Renal cortex interstitium (tissue), 11 donors: ENCODE results near the gene FRMD3. TPM values are rescaled to one million over a fixed set of nuclear protein-coding genes. Genes with fewer than 3 reads are reported as not detected.

Experiments
- DNase-seq, 11 donors: peaks; one replicate each; pipeline ENCODE4 v3.0.0-alpha.2; 2013; ENCODE audit warnings: low read depth in 9 of 11, low spot score in 4 of 11; ENCODE audit errors: extremely low read depth in 1 of 11
- polyA plus RNA-seq, 3 donors: library from polyadenylated mRNA; unstranded; fragments of 120-200 nt; gene quantifications; one replicate each; pipeline ENCODE4 v1.2.1, GENCODE V29; 2013; ENCODE audit not compliant: insufficient read length in 3 of 3

The FRMD3 gene
- polyA plus RNA-seq, 3 donors: 16.8 to 23.3 (median 21.8) TPM

DNA sequence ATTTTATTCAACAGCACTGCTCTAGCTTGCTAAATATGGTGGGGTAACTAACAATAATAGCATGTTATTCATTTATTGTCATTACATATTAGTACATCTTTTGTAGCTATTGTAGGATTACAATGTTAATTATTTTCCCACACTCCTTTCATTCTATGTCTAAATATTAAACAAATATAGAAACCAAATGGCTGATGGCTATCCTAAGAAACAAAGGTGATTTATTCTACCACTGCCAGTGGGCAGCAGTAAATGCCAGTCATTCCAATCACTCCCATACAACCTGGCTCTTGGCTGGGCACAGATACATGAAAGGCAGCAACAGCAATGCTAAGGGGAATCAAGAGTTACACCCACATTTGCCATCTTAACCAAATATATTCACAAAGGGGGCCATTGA, 84.1 kb downstream of the FRMD3 start:
- DNase-seq: no peak

GRCh38 chr9:83451308-83451707, 86.9 kb downstream of the FRMD3 start:
- no peak for DNase-seq

DNA sequence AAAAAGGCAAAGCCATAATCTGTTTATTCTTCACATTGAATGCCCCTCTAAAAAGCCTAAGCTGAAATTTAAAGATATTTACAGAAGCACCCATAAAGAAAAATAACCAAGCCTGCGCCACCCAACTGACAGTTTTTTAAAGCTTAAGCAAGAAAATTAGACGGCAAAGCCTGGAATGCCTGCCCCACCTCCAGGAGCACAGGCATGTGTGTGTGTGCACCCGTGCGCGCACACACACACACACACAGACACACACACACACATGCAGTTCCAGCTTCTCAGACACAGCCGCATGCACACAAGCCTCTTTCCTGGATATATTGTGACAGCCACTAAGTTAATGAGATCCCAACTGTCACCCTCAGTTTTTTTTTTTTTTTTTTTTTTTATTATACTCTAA, 88.2 kb downstream of the FRMD3 start:
- DNase-seq: no peak

DNA sequence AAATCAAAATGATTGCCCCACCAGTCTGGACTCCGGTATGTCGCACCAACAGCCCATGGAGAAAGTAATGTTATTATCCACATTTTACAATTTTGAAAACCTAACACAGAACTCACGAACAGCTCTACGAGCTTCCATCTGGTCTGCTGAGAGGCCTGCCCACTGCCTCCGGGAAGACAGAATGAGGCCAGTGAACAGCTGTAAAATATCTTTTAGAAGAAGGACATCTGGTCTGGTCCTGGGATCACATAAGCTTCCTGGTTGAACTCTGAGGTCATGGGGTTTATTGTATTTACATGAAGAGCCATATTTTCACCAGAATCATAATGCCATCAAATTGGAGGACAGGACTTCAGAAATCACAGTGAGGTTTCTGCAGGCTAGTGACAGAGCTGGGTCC, 89.0 kb downstream of the FRMD3 start:
- DNase-seq: peak in 7 of 11 donors; percentile 28 to 59 (median 42)

GRCh38 chr9:83448626-83449025, 89.6 kb downstream of the FRMD3 start:
- DNase-seq: no peak

DNA sequence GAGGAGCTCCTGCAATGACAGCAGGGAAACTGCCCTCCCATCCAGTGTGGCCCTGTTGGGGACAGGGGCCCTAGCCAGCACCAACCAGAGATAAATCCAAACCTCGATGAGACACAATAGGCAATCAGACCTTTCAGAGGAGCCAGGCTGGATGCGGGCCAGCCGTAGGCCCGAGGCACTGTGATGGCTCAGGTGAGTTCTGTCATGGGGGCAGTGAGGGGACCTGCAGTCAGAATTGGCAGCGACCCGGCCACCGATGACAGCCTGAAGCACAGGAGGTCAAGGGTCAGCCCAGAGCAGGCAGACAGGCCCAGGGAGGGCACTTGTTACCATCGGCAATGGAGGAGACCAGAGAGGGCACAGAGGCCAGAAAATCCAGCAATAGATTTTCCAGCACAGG, 90.8 kb downstream of the FRMD3 start:
- no peak for DNase-seq

DNA sequence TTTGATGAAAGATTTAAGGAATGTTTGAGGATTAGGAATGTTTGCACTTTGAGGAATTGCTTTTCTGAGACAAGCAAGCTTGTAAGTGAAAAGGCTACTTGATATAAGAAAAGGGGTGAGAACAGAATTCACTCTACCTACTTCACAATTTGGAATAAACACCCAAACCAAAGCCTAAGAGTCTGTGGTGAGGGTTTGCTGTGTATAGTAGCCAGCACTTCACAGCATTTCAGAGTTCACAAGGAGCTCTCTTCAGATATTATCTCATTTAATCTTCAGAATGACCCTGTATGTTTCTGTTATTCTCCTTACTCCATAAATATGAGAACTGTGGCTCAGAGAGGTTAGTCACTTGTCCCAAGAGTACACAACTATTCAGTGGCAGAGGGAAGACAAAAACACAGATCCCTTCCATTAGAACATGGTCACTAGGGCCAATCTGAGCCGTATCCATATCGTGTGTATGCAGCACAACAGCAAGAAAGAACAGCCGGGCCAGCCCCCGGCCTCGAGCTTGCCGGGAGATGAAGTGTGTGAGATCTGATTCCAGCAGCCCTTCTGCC, 92.4 kb downstream of the FRMD3 start:
- no peak for DNase-seq

DNA sequence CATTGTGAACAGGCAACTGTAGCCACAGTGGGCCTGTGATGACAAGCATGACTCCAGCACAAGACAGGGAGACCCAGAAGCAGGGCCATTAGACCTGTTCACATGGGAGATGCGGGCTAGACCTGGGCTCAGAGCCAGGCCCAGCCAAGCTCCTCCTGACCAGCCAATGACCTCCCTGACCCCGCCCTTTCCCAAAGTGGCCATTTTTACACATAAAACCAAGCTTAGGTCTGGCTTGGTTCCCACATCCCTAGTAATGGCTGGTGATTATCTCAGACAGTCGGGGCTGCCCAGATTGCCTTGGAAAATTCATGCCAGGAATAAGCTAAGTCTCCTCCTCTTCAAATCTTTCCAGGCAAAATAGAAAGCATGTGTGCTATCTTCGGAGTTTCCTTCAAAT, 94.1 kb downstream of the FRMD3 start:
- no peak for DNase-seq

- no peak for DNase-seq
Measured at GRCh38 chr9:83441390-83441789, 96.8 kb downstream of the FRMD3 start.

GRCh38 chr9:83440641-83441040, 97.6 kb downstream of the FRMD3 start:
- no peak for DNase-seq

GRCh38 chr9:83435301-83435700, 102.9 kb downstream of the FRMD3 start:
- DNase-seq: no peak

DNA sequence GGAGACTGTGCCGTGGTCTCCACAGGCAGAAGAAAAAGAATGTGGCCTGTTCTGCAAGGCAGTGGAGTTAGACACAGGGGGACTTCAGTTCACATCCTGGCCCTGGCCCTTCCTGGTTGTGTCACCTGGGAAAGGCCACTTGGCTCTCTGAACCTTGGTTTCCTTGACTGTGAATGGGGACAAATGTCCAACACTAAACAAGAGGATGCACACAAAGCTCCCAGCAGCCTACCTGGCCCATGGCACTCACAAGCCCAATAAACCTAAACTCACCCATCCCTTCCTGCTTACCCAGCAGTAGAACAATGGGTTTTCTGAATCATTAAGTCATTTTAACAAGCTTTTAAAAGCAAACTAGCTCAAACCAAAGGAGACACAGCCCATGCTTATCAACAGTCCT, 103.9 kb downstream of the FRMD3 start:
- no peak for DNase-seq

DNA sequence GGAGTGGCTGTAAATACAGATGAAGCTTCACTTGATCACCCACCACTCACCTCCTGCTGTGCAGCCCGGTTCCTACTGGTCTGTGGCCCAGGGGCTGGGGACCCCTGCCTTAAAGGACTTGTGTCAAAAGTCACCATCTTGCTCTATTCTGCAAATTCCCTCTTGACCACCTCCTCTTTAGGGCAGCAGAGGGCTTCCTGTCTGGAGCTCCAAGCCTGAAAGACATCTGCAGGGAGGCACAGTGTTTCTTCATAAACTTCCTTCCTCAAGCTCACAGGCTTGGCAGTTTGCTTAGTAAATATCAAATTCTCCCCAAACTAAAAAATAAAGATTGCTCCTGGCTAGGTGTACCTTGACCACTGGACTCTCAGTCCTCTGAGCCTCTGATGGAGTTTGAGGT, 104.4 kb downstream of the FRMD3 start:
- no peak for DNase-seq

DNA sequence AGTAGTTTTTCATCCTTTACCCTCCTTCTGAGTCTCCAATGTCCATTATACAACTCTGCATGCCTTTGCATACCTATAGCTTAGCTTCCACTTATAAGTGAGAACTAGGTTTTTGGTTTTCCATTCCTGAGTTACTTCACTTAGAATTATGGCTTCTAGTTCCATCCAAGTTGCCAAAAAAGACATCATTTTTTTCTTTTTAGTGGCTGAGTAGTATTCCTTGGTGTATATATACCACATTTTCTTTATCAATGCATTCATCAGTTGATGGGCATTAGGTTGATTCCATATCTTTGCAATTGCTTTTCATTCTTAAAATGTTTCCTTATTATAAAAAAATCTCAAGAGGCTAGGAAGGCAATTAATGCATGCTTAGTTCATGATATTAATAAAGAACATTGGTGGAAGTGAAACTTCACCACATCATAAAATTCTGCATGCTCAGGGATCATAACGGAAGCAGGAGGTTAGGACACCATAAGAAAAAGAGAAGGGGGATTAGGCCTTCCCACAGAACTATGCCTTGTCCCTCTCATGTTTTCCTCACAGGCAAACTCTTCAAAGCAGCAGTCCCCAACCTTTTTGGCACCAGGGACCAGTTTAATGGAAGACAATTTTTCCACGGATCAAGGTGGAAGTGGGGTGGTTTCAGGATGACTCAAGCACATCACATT, 105.2 kb downstream of the FRMD3 start:
- no peak for DNase-seq

- DNase-seq: peak in 3 of 11 donors; percentile 27 to 45 (median 30)
Measured at GRCh38 chr9:83432104-83432627, 106.0 kb downstream of the FRMD3 start.

DNA sequence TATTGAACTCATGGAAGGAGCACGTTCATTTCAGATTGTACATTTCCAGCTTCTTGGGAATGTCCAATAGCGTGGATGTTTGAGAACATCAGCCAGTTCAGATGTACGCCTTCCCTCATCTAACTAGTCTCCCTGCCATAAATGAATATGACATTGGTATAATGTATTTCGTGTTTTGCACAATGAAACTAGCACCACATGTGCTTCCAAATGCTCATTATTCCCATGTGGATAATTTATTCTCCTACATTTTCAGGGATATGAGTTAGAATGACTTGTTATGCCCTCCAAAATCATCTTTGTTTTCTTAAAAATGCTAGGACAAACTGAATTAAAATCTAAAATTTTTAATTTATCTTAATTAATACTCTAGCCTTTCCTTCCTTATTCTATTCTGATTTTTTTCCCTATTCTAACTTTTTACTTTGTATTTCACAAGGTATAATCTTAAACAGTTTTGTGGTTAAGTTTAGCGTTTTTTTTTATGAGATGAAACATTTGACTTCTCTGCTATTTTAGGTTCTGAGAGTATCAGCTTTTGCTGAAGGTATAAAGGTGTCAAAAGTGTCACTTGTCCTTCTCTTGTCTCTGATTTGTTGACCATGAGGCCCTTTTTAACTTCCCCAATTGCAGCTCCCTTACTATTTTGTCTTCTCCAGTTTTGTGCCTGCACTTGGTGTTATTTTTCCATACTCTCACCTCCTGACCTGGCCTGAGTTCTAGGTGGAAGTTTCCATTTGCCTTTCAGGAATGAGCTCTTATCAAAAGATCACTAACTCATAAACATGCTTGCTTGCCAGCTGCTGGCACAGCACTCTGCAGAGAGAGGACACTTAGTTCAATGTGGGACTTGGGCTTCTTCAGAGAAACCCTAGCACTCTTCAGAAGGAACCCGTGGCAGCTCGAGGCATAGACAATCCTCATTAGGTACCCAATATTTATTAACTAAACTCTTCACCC, 106.8 kb downstream of the FRMD3 start:
- DNase-seq: no peak

DNA sequence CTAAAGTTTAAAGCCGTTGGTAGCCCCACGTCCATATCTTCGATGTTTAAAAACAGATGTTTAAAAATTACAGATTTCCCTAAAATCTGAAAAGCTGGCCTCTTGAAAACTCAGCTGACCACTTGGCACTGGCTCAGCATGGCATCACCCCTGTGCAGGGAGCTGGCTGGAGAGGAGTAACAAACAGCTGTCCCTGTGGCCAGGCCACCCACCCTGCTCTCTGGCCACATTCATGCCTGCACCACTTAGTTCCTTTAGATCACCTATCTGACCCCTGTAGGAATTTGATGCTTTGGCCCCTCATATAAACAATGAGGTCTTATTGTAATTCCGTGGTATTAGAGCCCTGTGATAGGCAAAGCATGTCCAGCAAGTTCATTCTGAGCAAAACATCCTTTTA, 107.5 kb downstream of the FRMD3 start:
- no peak for DNase-seq

GRCh38 chr9:83429229-83429628, 109.0 kb downstream of the FRMD3 start:
- DNase-seq: no peak

- DNase-seq: no peak
Measured at GRCh38 chr9:83425240-83425639, 113.0 kb downstream of the FRMD3 start.

DNA sequence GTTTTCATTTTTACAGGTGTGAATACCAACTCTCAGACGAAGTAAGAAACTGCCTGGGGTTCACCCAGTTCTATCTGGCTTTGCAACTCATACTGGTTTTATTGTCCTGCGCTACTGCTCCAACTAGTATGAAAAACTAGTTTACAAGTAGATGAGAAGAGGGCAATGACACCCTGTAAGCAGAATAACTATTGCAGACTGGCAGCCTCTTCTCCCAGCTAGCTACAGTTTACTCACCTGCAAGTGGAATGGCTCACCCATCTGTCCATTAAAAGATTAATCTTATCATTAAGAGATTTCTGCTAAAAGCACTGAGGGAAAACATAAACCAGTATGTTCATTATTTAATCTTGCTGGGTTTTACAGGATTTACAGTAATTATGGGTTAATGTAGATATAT, 113.4 kb downstream of the FRMD3 start:
- DNase-seq: no peak
